NCI-H146 treated with DMSO at 0.1 percent for 48 hours (cell line): ENCODE measurements around the gene DNAJC15.
"Not testable (repeated sequence)": the region's sequence is repeated elsewhere in the genome, so short reads cannot be mapped to it uniquely, and the experiment has no call there.

Source experiments
- DNase-seq: peaks from one replicate; lab custom pipeline; 2025; ENCODE audit not compliant: unreplicated experiment; lab: John Stamatoyannopoulos, UW

The DNAJC15 gene

GRCh38 chr13:43023289-43023963, at the start of gene DNAJC15:
Gene DNAJC15 (plus strand): TSS chr13:43023586. CDS start chr13:43023627, 41 bp downstream.
- no peak for DNase-seq

GRCh38 chr13:42976066-42976465, 47.3 kb upstream of the DNAJC15 start:
- no peak for DNase-seq

- no peak for DNase-seq
Observed at GRCh38 chr13:42977219-42977659, 46.1 kb upstream of the DNAJC15 start.

- no peak for DNase-seq
Observed at GRCh38 chr13:42981317-42981716, 42.1 kb upstream of the DNAJC15 start.

GRCh38 chr13:42981853-42982252, 41.5 kb upstream of the DNAJC15 start:
- DNase-seq: no peak

- no peak for DNase-seq
Observed at GRCh38 chr13:42984026-42984425, 39.4 kb upstream of the DNAJC15 start.

GRCh38 chr13:42984691-42985090, 38.7 kb upstream of the DNAJC15 start:
- no peak for DNase-seq

GRCh38 chr13:42985312-42986175, 37.8 kb upstream of the DNAJC15 start:
- DNase-seq: no peak

GRCh38 chr13:42986176-42986574, 37.2 kb upstream of the DNAJC15 start:
- no peak for DNase-seq

GRCh38 chr13:42990291-42991232, 32.8 kb upstream of the DNAJC15 start:
- peak; percentile 33 for DNase-seq

- not testable (repeated sequence) for DNase-seq
Observed at GRCh38 chr13:42991233-42991897, 32.0 kb upstream of the DNAJC15 start.

GRCh38 chr13:42991898-42992763, 31.3 kb upstream of the DNAJC15 start, which contains the start of gene EPSTI1:
Gene EPSTI1 (minus strand): TSS chr13:42992241. CDS start chr13:42992165, 76 bp downstream.
- no peak for DNase-seq

GRCh38 chr13:42992764-42993122, 30.6 kb upstream of the DNAJC15 start:
- no peak for DNase-seq

- DNase-seq: no peak
Observed at GRCh38 chr13:42994878-42995277, 28.5 kb upstream of the DNAJC15 start.

GRCh38 chr13:42996584-42996983, 26.8 kb upstream of the DNAJC15 start:
- no peak for DNase-seq

- no peak for DNase-seq
Observed at GRCh38 chr13:42997381-42997780, 26.0 kb upstream of the DNAJC15 start.

GRCh38 chr13:42999491-42999890, 23.9 kb upstream of the DNAJC15 start:
- DNase-seq: no peak

GRCh38 chr13:43000676-43001075, 22.7 kb upstream of the DNAJC15 start:
- DNase-seq: no peak

GRCh38 chr13:43002021-43002420, 21.4 kb upstream of the DNAJC15 start:
- DNase-seq: no peak

- DNase-seq: no peak
Observed at GRCh38 chr13:43003010-43003409, 20.4 kb upstream of the DNAJC15 start.
